ENCODE measurements around the gene PDHB. TPM values are rescaled to one million over a fixed set of nuclear protein-coding genes. Genes with fewer than 3 reads are reported as not detected.
"Not testable (repeated sequence)": the region's sequence is repeated elsewhere in the genome, so short reads cannot be mapped to it uniquely, and the experiment has no call there.

PDHB gene
- total RNA-seq, 1 donor from 2014 or later = 209 TPM

DNA sequence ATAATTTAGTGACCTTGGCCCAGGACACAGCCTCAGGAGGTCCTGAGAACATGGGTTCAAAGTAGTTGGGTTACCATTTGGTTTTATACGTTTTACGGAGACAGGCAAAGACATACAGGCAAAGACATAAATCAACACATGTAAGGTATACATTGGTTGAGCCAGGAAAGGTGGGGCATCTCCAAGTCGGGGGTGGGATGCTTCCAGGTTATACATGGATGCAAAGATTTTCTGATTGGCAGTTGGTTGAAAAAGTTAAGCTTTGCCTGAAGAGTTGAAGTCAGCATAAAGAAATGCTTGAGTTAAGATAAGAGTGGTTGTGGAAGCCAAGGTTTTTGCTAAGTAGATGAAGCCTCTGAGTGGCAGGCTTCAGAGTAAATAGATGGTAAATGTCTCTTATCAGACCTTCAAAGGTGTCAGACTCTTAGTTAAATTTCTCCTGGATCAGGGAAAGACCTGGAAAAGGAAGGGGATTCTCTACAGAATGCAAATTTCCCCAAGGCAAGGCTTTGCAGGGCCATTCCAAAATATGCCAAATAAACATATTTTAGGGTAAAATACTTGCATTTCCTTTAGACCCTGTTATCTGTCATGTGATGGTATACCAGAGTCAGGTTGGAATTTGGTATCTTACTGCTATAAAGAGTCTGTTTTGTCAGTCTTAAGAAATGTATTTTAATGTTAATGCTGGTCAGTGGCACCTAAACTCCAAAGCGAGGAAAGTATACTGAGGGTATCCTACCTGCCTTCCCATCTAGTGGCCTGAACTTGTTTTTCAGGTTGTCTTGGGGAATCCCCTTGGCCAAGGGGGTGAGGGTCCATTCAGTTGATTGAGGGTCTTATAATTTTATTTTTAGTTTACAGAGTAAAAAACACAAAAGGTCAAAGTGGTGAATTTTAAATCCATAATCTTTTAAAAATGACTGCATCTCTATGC, 8.2 kb upstream of the PDHB start:
- no peak for ATAC-seq (ENCODE audit: poor library complexity)
- intact Hi-C loops (cut with DNase I) = no loop called here
- no peak for DNase-seq

DNA sequence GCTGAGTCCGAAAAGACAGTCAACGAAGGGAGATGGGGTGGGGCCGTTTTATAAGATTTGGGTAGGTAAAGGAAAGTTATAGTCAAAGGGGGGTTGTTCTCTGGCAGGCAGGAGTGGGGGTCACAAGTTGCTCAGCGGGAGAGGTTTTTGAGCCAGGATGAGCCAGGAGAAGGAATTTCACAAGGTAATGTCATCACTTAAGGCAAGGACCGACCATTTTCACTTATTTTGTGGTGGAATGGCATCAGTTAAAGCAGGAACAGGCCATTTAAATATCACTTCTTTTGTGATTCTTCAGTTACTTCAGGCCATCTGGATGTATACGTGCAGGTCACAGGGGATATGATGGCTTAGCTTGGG, 7.3 kb upstream of the PDHB start:
- intact Hi-C loops (cut with DNase I); DNase-seq; ATAC-seq (ENCODE audit: poor library complexity): not testable (repeated sequence)

DNA sequence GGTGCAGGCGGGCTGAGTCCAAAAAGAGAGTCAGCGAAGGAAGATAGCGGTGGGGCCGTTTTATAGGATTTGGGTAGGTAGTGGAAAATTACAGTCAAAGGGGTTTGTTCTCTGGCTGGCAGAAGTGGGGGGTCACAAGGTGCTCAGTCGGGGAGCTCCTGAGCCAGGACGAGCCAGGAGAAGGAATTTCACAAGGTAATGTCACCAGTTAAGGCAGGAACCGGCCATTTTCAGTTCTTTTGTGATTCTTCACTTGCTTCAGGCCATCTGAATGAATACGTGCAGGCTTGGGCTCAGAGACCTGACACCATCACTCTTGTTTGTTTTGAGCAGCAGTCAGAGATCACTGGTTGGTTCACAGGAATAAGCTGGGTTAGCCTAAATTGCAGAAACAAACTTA, 3.6 kb upstream of the PDHB start:
- DNase-seq; ATAC-seq (ENCODE audit: poor library complexity); intact Hi-C loops (cut with DNase I): not testable (repeated sequence)

DNA sequence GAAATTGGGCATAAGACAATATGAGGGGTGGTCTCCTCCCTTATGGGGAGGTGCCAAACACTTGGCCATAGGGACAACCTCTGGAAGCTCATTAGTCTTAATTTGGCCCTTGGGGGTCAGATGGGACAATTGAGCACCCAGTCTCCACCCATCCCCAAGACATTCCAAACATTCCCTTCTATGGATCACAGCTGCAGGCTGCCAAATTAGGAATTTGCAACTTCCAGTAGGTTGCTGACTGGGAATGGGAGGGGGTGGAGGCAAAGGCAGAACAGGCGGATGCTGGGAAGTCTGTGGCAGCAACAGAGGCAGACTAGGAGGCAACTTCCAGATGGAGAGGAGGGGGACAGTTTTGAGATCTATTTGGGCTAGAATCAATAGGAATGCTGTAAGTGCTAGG, 1.4 kb upstream of the PDHB start:
- ATAC-seq (ENCODE audit: poor library complexity) (no peak), DNase-seq (no peak)
- intact Hi-C loops (cut with DNase I) = no loop called here

DNA sequence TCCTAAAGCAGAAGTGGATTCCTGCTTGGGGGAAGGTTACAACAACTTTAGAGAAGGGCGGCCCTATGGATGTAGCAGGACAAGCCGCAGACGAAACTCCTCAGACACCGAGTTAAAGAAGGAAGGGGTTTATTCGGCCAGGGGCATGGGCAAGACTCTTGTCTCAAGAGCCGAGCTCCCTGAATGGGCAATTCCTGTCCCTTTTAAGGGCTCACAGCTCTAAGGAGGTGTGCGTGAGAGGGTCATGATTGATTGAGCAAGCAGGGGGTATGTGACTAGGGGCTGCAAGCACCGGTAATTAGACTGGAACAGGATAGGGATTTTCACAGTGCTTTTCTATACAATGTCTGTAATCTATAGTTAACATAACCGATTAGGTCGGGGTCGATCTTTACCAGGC, 879 bp upstream of the PDHB start:
- DNase-seq (no peak), ATAC-seq (ENCODE audit: poor library complexity) (no peak)
- intact Hi-C loops (cut with DNase I) = no loop called here

DNA sequence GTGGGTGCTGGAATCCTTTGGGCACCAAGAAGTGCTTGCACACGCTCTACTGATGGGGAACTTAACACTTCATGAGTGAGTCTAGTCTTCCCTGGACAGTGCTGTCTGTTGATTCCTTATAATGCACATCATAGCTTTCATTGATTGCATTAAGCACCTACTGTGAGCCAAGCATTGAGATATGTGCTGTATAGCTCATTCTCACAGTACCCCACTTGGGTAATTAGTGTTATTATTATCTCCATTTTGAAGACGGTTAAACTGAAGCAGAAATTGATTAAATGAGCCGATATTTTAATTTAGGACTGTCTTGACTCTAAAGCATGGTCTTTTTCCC, 504 bp upstream of the PDHB start:
- ATAC-seq (ENCODE audit: poor library complexity) (no peak), DNase-seq (no peak)
- intact Hi-C loops (cut with DNase I) = no loop called here

DNA sequence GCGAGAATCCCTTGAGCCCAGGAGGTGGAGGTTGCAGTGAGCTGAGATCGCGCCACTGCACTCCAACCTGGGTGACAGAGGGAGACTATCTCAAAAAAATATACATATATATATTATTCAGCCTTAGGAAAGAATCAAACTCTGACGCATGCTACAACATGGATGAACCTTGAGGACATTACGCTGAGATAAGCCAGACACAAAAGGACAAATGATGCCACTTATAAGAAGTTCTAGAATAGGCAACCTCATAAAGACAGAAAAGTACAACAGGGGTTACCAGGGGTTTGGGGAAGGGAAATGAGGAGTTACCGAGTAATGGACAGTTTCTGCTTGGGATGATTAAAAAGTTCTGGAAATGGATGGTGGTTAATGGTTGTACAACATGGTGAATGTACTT, 727 bp downstream of the PDHB start:
- intact Hi-C loops (cut with DNase I) = no loop called here
- DNase-seq (no peak), ATAC-seq (ENCODE audit: poor library complexity) (no peak)

DNA sequence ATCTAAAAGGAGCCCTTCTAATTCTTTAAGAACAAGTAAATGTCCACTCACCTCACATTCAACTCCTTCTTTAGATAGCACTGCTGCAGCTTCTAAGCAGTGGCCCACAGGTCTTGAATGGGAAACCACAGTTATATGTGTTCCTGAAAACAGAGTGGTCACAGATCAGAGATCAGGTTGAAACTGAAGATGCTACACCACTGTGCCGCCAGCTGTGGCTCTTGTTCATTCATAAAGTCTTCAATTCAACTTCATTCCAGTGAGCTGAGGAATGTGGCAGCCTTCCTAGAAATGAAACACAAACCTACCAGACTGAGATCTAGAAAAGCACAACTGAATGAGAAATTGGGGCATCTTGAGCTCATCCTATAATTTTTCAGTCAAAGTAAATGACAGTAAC, 4.0 kb downstream of the PDHB start:
- intact Hi-C loops (cut with DNase I) = no loop called here
- DNase-seq (no peak), ATAC-seq (ENCODE audit: poor library complexity) (no peak)

DNA sequence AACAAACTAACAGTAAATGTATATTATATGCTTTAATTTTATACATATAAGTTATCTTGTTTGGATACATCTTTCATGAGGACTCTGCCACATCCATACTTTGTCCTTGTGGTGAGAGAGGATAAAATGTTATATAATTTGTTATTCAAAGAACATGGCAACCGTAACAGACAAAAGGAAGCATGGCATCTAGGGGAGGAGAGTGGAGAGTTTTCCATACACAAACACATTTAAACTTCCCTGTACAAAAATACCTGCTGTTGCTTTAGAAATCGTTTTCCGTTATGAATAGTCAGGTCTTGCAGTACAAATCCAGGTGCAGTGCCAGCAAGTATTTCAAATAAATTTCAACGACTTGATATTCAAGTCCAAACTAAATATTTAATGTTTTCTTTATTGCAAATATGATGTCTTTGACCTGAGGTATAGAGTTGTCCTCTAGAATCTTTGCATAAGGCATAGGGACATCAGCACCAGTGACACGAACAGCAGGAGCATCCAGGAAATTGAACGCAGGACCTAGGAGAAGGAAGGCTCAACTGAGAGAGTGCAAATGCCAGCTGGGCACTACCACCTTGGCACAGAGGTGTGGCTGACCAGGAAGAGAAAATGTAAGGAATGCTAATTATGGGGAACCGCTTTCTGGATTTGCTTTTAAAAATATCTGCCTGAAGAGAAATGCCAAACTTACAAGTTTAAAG, 5.8 kb downstream of the PDHB start:
- DNase-seq (no peak), ATAC-seq (ENCODE audit: poor library complexity) (no peak)
- intact Hi-C loops (cut with DNase I) = no loop called here

DNA sequence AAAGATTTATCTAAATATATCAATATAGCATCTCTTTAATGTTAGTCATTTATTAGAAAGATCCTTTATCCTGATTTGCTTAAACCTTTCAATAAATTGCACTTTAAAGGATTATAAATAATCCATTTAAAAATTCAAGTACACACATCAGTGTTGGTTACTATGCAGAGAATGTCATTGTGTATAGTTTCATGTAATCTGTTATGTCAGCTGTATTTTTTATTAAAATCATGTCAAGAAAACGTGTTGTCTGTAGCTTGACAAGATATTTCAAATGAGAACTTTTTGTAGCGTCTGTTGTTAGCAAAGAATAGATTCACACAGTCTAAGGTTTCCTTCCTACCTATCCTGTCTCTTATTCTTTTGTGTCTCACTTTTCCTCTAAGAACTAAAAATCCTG, 7.8 kb downstream of the PDHB start:
- intact Hi-C loops (cut with DNase I) = no loop called here
- DNase-seq (no peak), ATAC-seq (ENCODE audit: poor library complexity) (no peak)

DNA sequence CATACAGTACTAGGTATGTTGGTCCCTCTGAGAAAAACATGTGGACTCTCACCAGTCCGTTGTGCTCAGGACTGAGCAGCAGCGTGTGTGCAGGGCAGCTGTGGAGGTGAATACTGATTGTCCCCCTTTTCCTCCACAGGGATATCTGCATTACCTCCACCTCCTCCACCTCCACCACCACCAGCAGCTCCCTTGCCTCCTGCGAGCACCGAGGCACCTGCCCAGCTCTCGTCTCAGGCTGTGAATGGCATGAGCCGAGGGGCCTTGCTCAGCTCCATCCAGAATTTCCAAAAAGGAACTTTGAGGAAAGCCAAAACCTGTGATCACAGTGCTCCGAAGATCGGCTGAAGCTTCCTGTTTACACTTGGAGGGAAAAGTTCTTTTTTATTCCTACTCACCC, 9.0 kb downstream of the PDHB start:
- ATAC-seq (ENCODE audit: poor library complexity) (no peak), DNase-seq (no peak)
- intact Hi-C loops (cut with DNase I) = no loop called here

DNA sequence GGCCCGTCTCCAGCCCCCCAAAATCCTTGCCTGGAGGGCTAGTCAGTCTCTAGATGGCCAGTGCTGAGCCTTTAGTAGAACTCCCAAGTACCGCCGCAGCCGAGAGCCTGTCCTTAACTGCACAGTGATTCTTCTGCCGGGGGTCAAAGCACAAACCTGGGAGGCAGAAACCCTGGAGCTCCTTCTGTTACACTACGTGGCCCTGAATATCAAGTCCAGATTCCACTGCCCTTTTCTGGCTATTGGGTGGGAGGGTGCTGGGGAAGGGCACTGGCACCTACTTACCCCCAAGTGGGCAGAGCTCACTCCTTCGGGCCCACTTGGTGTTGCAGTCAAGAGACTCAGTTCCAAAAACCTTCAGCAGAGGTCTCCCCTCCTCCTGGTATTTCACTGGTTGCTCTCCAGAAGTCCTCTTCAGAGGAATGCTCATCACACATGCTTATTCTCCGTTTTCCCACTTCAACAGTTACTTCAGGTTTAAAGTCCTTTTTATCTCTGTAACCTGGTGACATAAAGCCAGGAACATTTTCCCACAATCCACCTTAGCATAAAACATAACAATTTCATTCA, 10.8 kb downstream of the PDHB start:
- DNase-seq (no peak), ATAC-seq (ENCODE audit: poor library complexity) (peak; percentile 32)
- intact Hi-C loops (cut with DNase I) = no loop called here

DNA sequence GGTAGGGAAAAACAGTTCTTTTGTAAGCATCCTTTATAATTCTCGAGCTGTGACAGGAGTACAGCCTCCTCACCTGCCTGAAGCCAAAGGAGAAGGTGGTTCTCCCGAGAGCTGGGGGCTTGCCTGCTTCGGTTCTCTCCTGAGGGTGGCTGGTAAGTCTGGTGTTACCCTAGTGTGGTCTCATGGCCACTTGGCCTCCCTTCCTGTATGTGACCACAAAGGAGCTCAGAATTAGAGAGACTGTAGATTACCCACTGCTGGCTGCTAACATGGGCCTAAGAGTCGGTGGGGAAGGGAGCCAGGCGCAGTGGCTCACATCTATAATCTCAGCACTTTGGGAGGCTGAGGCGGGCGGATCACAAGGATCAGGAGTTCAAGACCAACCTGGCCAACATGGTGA, 12.6 kb downstream of the PDHB start:
- intact Hi-C loops (cut with DNase I) = no loop called here
- ATAC-seq (ENCODE audit: poor library complexity) = no peak
- no peak for DNase-seq

DNA sequence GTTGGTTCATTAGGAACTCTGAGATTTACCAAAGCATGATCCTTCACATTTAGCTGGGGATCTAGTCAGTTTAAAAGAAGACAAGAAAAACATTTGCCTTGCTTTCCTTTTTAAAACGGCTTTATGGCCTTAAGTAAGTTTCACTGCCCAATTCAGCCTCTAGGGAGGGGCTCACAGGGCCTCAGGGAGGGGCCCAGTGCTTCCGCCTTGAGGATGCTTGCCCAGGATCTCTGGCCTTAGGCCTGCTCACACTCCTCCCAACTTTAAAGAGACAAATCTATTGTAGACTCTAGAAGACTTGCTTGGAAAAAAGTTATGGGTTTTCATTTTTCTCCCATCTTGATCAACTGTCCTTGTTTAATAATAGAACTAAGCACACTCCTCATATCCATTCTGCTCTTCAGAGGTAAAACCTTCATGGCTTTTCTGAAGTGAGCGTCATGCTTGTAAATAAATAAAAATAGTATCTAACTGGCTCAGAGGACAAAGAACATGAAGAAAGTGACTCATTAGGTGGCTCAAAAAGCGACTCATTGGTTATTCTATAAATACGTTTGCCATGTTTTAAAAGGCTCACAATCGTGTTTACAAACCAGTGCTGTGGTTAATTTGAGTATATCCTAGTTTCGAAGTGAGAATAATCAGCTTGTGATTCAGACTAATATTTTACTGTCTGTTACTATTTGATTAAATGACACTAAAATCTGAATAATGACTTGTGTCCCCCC, 13.7 kb downstream of the PDHB start:
- intact Hi-C loops (cut with DNase I) = loop anchor here (5.0 kb wide), 2 partner anchors 88 to 233 kb away; partner anchors contain the start of gene PXK
- ATAC-seq (ENCODE audit: poor library complexity) (peak; percentile 82), DNase-seq (peak; percentile 71)

DNA sequence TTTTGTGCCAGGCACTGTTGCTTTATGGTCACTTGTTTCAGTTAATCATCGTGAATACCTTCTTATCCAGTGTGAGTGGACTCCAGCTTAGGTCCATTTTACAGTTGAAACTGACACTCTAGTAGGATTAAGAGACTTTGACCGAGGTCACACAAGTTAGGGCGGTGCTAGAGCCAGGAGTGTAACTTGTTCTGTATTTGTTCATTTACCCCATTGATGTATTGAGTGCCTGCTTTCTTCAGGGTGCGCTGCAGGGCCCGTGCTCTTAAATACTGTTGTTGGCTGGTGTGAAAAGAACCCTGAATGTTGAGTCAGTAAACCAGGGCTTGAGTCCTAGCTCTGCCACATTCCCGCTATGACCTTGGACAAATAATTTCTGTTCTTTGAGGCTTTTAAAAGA, 15.4 kb downstream of the PDHB start:
- no peak for DNase-seq
- no peak for ATAC-seq (ENCODE audit: poor library complexity)
- intact Hi-C loops (cut with DNase I) = loop anchor here (5.0 kb wide), 2 partner anchors 86 to 231 kb away; partner anchors contain the start of gene PXK

DNA sequence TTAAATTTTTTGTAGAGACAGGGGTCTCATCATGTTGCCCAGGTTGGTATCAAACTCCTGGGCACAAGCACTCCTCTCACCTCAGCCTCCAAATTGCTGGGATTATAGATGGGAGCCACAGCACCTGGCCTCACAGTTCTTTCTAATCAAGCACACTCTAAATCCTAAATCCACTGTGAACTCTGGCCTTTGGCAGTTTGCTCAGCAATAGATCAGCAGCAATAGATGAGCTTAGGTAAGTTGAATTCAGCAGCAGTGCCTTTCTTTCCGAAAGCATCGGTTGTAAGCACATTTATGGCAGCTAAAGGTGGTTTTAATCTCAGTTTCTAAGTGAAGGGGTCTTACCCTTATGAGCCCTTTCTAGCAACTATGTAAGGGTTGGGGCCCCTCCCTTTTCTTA, 16.6 kb downstream of the PDHB start:
- no peak for DNase-seq
- intact Hi-C loops (cut with DNase I) = loop anchor here (5.0 kb wide), 2 partner anchors 85 to 230 kb away; partner anchors contain the start of gene PXK
- ATAC-seq (ENCODE audit: poor library complexity) = no peak

DNA sequence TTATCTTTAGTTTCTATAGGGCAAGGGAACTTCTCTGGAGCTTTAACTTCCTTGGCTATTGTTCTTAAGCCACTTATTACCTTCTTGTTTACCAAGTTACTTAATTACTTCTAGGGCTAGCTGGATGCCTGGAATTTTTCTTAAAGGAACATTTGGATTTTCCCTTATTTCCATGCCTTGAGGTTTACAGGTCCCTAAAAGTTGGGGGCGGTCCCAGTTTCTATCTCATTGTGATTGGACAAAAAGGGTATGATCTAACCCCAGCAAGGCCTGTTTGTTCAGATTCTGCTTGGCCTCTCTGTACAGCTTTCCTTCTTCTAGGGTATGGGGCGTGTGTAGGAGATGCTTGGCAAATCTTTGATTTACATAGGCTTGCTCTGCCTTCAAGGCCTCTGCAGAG, 17.4 kb downstream of the PDHB start:
- DNase-seq = no peak
- intact Hi-C loops (cut with DNase I) = loop anchor here (5.0 kb wide), 2 partner anchors 84 to 229 kb away; partner anchors contain the start of gene PXK

DNA sequence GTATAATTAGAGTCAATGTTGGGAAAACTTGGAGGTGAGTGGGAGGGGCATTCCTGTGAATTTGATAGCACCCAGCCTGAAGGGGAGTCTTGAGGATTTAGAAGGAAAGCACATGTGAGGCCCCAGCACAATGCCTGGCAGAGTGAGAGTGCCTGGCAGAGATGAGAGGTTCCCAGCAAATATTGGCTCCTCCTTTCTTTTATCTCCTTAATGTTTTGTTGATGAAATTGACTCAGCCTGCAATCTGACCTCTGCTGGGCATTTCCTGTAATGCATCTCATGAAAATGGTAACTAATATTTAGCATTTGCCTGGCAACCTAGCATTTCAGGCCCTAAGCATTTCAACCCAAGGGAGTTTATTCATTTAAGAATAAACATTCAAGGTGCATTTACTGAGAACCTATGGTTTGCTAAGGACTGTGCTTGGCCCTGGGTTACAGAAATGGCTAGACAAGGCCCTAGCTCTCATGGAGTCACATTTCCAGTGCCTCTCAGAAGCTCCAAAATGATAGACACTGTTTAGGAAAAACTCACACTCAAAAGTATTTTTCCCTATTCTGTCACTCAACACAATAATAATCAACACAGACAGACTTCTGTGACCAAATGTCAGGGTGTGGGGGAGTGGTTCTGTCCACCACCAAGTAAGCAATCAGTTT, 19.0 kb downstream of the PDHB start:
- no peak for DNase-seq
- intact Hi-C loops (cut with DNase I) = loop anchor here (5.0 kb wide), 2 partner anchors 82 to 227 kb away; partner anchors contain the start of gene PXK
- ATAC-seq (ENCODE audit: poor library complexity) = peak; percentile 80

More for the DNA sequence above, 17.4 kb downstream of the PDHB start:
- no peak for ATAC-seq (ENCODE audit: poor library complexity)
